T-cell (primary cell): Measurements from ENCODE around the gene SLC28A3. TPM values are rescaled to one million over a fixed set of nuclear protein-coding genes. Genes with fewer than 3 reads are reported as not detected.

Experiments
- ATAC-seq, 4 experiments: fragments of 200-7000 bp in 3 of 4; fragments of 150-1000 bp in 1 of 4; cut with Tn5 transposase; replicated peaks in 1 of 4; 1 replicate in 3 of 4; 2 replicates in 1 of 4; pipeline ENCODE4 v1.10.0; 2021; ENCODE audit warnings: moderate library complexity in 3 of 4, mild to moderate bottlenecking in 2 of 4, moderate number of reproducible peaks in 1 of 4
- CTCF ChIA-PET, 2 donors: fragments of 300-600 bp; sonication (Branson Sonifier 250); formaldehyde crosslinking; loops; one replicate each; lab custom pipeline; 2022; ENCODE audit warnings: antibody characterized with exemption in 2 of 2; lab: Charles Lee
- POLR2A ChIA-PET, 2 donors: fragments of 300-600 bp; sonication (Branson Sonifier 250); formaldehyde crosslinking; loops; one replicate each; lab custom pipeline; 2022; ENCODE audit warnings: antibody characterized with exemption in 2 of 2; lab: Charles Lee
- DNase-seq, 35 experiments: peaks; one replicate each; pipeline versions ENCODE4 v3.0.0 to v3.0.0-alpha.2; 2013 to 2023
- H3K27ac ChIP-seq: one replicate; pipeline ENCODE4 v1.5.1; 2013; ENCODE audit warnings: low read length
- H3K27me3 ChIP-seq, 2 experiments: replicated peaks in 1 of 2; 1 replicate in 1 of 2; 2 replicates in 1 of 2; pipeline versions ENCODE4 v1.6.1 to v1.7.0; 2013; ENCODE audit warnings: low read length in 1 of 2, mixed read lengths in 1 of 2; ENCODE audit not compliant: control insufficient read depth in 2 of 2, insufficient read depth in 2 of 2; ENCODE audit errors: extremely low read depth in 1 of 2
- H3K36me3 ChIP-seq, 2 donors: 1 replicate in 1 of 2; 2 replicates in 1 of 2; pipeline versions ENCODE4 v1.6.1 to v1.7.0; 2013; ENCODE audit warnings: low read length in 1 of 2; ENCODE audit not compliant: control insufficient read depth in 2 of 2, insufficient read depth in 1 of 2; ENCODE audit errors: extremely low read depth in 1 of 2
- H3K4me1 ChIP-seq, 2 experiments: 1 replicate in 1 of 2; 2 replicates in 1 of 2; pipeline versions ENCODE4 v1.6.1 to v1.7.0; 2013; ENCODE audit warnings: low read length in 2 of 2, mixed read lengths in 1 of 2; ENCODE audit not compliant: insufficient read depth in 2 of 2, control insufficient read depth in 1 of 2; ENCODE audit errors: extremely low read depth in 1 of 2
- H3K4me3 ChIP-seq, 2 donors: 1 replicate in 1 of 2; 2 replicates in 1 of 2; pipeline versions ENCODE4 v1.5.1 to v1.7.0; 2013; ENCODE audit warnings: mild to moderate bottlenecking in 2 of 2, low read length in 1 of 2, moderate library complexity in 1 of 2; ENCODE audit not compliant: control insufficient read depth in 1 of 2; ENCODE audit errors: extremely low read depth in 1 of 2
- H3K9me3 ChIP-seq: 2 replicates; pipeline ENCODE4 v1.7.0; 2013
- H3K27ac Mint-ChIP-seq, 2 donors: one replicate each; pipeline ENCODE4 v1.8.0; 2020 to 2021; ENCODE audit warnings: mild to moderate bottlenecking in 2 of 2, mixed read lengths in 2 of 2
- H3K27me3 Mint-ChIP-seq, 2 donors: one replicate each; pipeline ENCODE4 v1.8.0; 2021 to 2022; ENCODE audit warnings: mixed read lengths in 2 of 2
- H3K36me3 Mint-ChIP-seq: one replicate; pipeline ENCODE4 v1.8.0; 2021; ENCODE audit warnings: mixed read lengths
- H3K4me1 Mint-ChIP-seq, 3 donors: one replicate each; pipeline ENCODE4 v1.8.0; 2020 to 2022; ENCODE audit warnings: mixed read lengths in 3 of 3, mild to moderate bottlenecking in 1 of 3
- H3K4me3 Mint-ChIP-seq, 3 donors: one replicate each; pipeline ENCODE4 v1.8.0; 2020 to 2022; ENCODE audit warnings: mild to moderate bottlenecking in 3 of 3, mixed read lengths in 3 of 3, moderate library complexity in 3 of 3
- H3K9me3 Mint-ChIP-seq, 3 donors: one replicate each; pipeline ENCODE4 v1.8.0; 2020 to 2022; ENCODE audit warnings: mixed read lengths in 3 of 3
- WGBS: methylation state at CpG from one replicate; pipeline ENCODE4 v1.1.5; 2013; ENCODE audit warnings: missing lambda C conversion rate; ENCODE audit not compliant: insufficient coverage; 5-methylcytosine and 5-hydroxymethylcytosine counted together
- total RNA-seq, 35 experiments: library from RNA in 6 of 35; stranded (reverse) in 6 of 35; fragments of 120-200 nt in 1 of 35; gene quantifications; one replicate each; pipeline versions ENCODE4 v1.2.1 to v1.2.4 and lab custom pipeline; 2013 to 2026

The SLC28A3 gene
- total RNA-seq, 5 donors from 2014 or later (not counting 1 experiment from before 2014, with no cell fraction given), result not detected

DNA sequence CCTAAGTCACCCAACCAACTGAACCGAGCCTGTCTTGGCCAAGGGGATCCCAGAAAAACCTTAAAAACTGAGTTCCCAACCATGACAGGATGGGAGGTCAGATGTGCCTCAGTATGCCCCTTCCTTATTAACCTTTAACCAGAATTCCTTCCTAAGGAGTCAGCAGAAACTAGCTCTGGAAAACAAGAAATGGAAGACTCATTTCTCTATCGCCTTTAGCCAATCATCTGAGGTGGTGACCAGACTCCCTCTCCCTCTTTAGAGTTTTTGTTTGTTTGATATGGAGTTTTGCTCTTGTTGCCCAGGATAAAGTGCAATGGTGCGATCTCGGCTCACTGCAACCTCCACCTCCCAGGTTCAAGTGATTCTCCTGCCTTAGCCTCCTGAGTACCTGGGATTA is 37.5 kb downstream of the SLC28A3 start:
- Mint-ChIP-seq H3K4me3 (no peak overlapping the region), H3K9me3 (no peaks in the 10 kb centered on the region), H3K36me3 (no peaks in the 10 kb centered on the region), H3K27me3 (no peaks in the 10 kb centered on the region), H3K4me1 (peaks cover 5 to 8% (median 7%) of the 10 kb centered on the region in 3 donors), H3K27ac (no peak overlapping the region)
- ATAC-seq (no peak), DNase-seq (no peak)
- H3K4me1 ChIP-seq, result no peaks in the 10 kb centered on the region
- H3K4me3 ChIP-seq, result no peak overlapping the region
- no peaks in the 10 kb centered on the region for H3K9me3 ChIP-seq
- H3K27me3 ChIP-seq, result no peaks in the 10 kb centered on the region
- CTCF ChIA-PET, result no interaction called here
- no peaks in the 10 kb centered on the region for H3K36me3 ChIP-seq
- POLR2A ChIA-PET, result no interaction called here
- WGBS, result no CpG with 5 or more reads among the region's 4 CpGs
- no peak overlapping the region for H3K27ac ChIP-seq

DNA sequence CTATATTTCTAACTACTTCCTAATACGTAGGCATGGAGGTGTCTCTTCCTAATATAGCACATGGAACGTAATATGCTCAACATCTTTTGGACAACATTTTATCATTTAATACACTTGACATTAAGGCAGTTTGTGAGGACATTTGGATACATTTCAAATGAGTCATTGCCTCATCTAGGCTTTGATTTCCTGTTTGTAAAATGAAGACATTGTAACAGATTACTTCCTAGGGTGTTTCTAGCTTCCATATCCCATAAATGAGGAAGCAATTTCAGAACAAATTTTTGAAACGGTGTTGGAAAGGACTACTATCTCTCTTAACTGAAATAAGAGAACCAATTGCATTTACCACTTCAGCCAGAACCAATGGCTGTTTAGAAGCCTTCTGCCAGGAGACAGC is 38.7 kb downstream of the SLC28A3 start:
- no peak overlapping the region for H3K4me3 Mint-ChIP-seq
- H3K4me3 ChIP-seq, result no peak overlapping the region
- DNase-seq, result no peak
- peaks cover 0 to 4% of the 10 kb centered on the region in 2 experiments for H3K4me1 ChIP-seq
- no peaks in the 10 kb centered on the region for H3K36me3 Mint-ChIP-seq
- no peaks in the 10 kb centered on the region for H3K9me3 ChIP-seq
- ChIA-PET POLR2A (no interaction called here), CTCF (no interaction called here)
- H3K27ac ChIP-seq, result no peak overlapping the region
- H3K27me3 Mint-ChIP-seq, result no peaks in the 10 kb centered on the region
- no peaks in the 10 kb centered on the region for H3K27me3 ChIP-seq
- H3K9me3 Mint-ChIP-seq, result no peaks in the 10 kb centered on the region
- 100% methylated on average over 1 of the region's 3 CpGs for WGBS
- no peak overlapping the region for H3K27ac Mint-ChIP-seq
- H3K36me3 ChIP-seq, result no peaks in the 10 kb centered on the region
- ATAC-seq, result no peak
- H3K4me1 Mint-ChIP-seq, result peaks cover 7 to 17% (median 14%) of the 10 kb centered on the region in 3 donors

DNA sequence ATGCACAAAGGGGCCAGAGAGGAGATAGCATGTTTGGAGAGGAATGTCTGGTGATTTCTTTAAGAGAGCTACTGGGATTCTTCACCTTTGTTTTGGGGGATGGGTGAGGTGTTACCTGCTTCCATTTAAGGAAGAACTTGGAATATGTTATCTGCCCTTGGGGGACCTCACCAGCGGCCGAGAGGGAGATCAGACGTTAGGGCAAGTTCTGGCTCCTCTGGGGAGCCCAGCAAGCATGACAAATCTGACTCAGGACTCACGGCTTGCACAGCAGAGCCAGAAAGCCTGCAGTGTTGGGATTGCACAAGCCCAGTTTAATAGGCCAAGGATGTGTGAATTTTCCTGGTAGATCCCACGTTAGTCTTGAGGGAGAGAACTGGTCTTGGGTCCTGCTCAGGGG is 40.3 kb downstream of the SLC28A3 start:
- 82% methylated on average over 4 of the region's 5 CpGs for WGBS
- ChIA-PET CTCF (no interaction called here), POLR2A (no interaction called here)
- H3K27me3 Mint-ChIP-seq, result no peaks in the 10 kb centered on the region
- no peaks in the 10 kb centered on the region for H3K27me3 ChIP-seq
- DNase-seq, result no peak
- peaks cover 13 to 15% of the 10 kb centered on the region in 2 experiments for H3K4me1 ChIP-seq
- H3K9me3 ChIP-seq, result no peaks in the 10 kb centered on the region
- H3K4me3 Mint-ChIP-seq, result no peak overlapping the region
- H3K4me1 Mint-ChIP-seq, result peaks cover 23 to 31% (median 29%) of the 10 kb centered on the region in 3 donors
- no peak overlapping the region for H3K4me3 ChIP-seq
- no peak for ATAC-seq
- H3K27ac ChIP-seq, result no peak overlapping the region
- no peaks in the 10 kb centered on the region for H3K36me3 Mint-ChIP-seq
- no peak overlapping the region for H3K27ac Mint-ChIP-seq
- H3K36me3 ChIP-seq, result no peaks in the 10 kb centered on the region
- H3K9me3 Mint-ChIP-seq, result no peaks in the 10 kb centered on the region

DNA sequence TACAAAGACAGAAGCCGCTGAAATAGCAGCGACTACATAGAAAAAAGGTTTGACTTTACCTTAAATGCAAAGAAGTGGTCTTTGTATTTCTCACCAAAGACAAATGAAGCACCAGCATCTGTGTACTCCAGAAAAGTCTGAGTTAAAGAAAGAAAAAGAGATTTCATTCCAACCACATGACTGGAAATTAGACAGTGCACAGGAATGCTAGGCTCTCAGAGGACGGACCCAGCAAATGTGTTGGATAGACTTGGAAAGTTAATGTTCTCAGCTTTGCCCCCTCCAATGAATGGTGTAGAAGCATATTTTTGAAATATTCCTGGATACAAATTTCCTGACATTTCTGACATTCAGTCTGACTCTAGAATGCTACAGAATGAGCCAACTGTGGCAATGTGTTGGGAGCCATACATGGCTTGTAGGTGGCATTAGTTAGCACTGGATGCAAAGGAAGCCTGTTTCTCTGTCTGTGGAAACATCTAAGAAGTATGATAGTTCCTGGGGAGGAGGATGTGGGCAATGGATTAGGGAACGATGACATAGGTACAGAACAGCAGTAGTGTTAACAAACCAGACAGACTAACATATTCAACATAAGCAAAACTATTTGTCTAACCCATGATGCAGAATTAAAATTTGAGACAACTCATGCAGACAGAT is 43.3 kb downstream of the SLC28A3 start:
- DNase-seq (no peak), ATAC-seq (no peak)
- 100% methylated on average over 1 of the region's 4 CpGs for WGBS
- POLR2A ChIA-PET, result no interaction called here
- H3K36me3 ChIP-seq, result no peaks in the 10 kb centered on the region
- H3K27me3 ChIP-seq, result no peaks in the 10 kb centered on the region
- peak overlapping the region in 1 of 2 donors; percentile 55 for H3K27ac Mint-ChIP-seq
- H3K9me3 Mint-ChIP-seq, result no peaks in the 10 kb centered on the region
- no peaks in the 10 kb centered on the region for H3K36me3 Mint-ChIP-seq
- H3K4me1 ChIP-seq, result peaks cover 22 to 35% of the 10 kb centered on the region in 2 experiments
- CTCF ChIA-PET, result no interaction called here
- no peak overlapping the region for H3K27ac ChIP-seq
- H3K9me3 ChIP-seq, result no peaks in the 10 kb centered on the region
- no peak overlapping the region for H3K4me3 ChIP-seq
- H3K27me3 Mint-ChIP-seq, result no peaks in the 10 kb centered on the region
- peaks cover 49 to 60% (median 58%) of the 10 kb centered on the region in 3 donors for H3K4me1 Mint-ChIP-seq
- no peak overlapping the region for H3K4me3 Mint-ChIP-seq

DNA sequence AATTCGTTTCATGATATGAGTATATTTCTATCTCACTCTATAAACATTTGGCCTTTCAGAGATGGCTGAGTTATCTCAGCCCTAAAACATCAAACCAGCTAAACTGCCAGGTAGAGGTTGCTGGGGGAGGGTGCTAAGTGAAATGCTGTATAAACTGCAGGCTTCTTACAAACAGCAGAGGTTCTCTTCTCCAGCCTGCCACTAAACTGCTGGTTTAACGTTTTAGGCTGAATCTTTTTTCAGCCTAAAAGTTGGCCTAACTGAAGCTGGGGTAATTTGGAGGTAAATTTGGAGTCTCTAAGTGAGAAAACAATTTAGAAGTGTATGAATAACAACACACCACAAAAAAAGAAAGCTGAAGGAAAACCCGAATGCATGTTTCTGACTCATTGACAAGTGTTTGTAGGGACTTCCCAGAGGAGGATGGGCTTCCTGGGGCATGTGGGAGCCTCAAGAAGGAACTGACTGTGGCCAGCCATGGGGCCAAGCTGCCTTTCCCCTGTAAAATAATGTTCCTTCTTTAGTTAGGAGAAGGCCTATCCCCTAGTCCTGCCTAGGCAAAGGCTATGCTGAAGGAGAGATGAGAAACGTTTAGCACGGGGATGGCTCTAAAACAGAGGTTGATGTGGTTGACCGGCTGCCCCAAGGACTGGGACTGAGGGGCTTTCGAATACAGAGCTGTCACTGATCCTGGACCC is 44.3 kb downstream of the SLC28A3 start:
- 37% methylated on average over 5 of the region's 7 CpGs for WGBS
- peaks cover 46 to 58% (median 54%) of the 10 kb centered on the region in 3 donors for H3K4me1 Mint-ChIP-seq

DNA sequence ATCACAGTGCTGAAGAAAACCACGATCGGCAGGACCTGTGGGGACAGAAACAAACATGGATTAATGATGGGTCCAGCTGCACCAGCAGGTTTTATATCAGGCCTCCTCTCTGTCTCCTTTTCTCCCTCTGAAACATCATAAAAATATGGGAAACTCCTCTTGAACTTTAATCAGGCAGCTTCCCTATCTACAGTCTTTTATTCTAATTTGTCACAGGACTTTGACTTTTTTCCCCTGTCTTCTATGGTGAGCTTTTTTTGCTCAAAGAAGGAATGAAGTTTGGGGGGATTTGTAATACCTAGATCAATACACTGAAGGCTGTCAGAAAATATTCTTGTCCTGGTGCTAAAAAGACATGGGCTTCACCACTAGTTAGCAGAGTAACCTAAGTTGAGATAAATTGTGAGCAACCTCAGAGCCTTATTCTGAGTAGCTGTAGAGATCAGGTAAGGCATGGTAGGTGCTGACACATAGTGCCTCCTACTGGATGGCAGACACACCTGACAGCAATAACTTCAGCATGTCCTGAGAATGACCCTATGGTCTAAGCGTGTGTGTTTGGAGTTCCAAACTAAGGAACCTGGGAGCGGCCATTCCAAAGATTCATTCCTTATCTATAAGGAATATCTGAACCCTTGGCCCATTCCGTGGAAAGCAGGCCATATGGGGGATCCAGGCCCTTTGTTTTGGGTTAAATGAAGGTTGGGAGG is 46.2 kb downstream of the SLC28A3 start:
- WGBS, result no CpG with 5 or more reads among the region's 5 CpGs
- Histone ChIP-seq H3K4me3 (no peak overlapping the region), H3K9me3 (no peaks in the 10 kb centered on the region), H3K27ac (peak overlapping the region; percentile 49), H3K27me3 (no peaks in the 10 kb centered on the region), H3K4me1 (peaks cover 22 to 37% of the 10 kb centered on the region in 2 experiments), H3K36me3 (no peaks in the 10 kb centered on the region)
- Mint-ChIP-seq H3K36me3 (no peaks in the 10 kb centered on the region), H3K4me1 (peaks cover 46 to 60% (median 56%) of the 10 kb centered on the region in 3 donors), H3K27me3 (no peaks in the 10 kb centered on the region), H3K4me3 (peak overlapping the region in 1 of 3 donors; percentile 68), H3K27ac (peak overlapping the region; percentile 99 to 100), H3K9me3 (no peaks in the 10 kb centered on the region)
- ATAC-seq (no peak), DNase-seq (peak in 1 of 35 experiments; percentile 11)
- ChIA-PET CTCF (interaction anchor here (0.5 to 1.5 kb wide), 3 partner anchors 21 to 27 kb away, joined by 3 to 6 read pairs (median 5); no protein-coding TSS in a partner anchor), POLR2A (no interaction called here)

More for the DNA sequence above, 44.3 kb downstream of the SLC28A3 start:
- Mint-ChIP-seq H3K9me3 (no peaks in the 10 kb centered on the region), H3K27me3 (no peaks in the 10 kb centered on the region), H3K27ac (peak overlapping the region; percentile 87 to 94), H3K36me3 (no peaks in the 10 kb centered on the region), H3K4me3 (peak overlapping the region in 2 of 3 donors; percentile 10 to 17)
- no peak overlapping the region for H3K4me3 ChIP-seq
- POLR2A ChIA-PET, result interaction anchor here in 1 of 2 donors (0.5 kb wide), 1 partner anchor 323 kb away, joined by 4 read pairs; no protein-coding TSS in a partner anchor
- H3K9me3 ChIP-seq, result no peaks in the 10 kb centered on the region
- DNase-seq (peak in 7 of 35 experiments; percentile 3 to 61 (median 11)), ATAC-seq (peak; percentile 48 to 77 (median 52))
- peaks cover 22 to 37% of the 10 kb centered on the region in 2 experiments for H3K4me1 ChIP-seq
- H3K36me3 ChIP-seq, result no peaks in the 10 kb centered on the region
- H3K27me3 ChIP-seq, result no peaks in the 10 kb centered on the region
- H3K27ac ChIP-seq, result peak overlapping the region; percentile 5
- CTCF ChIA-PET, result interaction anchor here (0.7 to 0.8 kb wide), 3 partner anchors 11 to 36 kb away, joined by 3 to 4 read pairs (median 3); no protein-coding TSS in a partner anchor
